ENCODE data around the gene IPPK.

Gene IPPK

GRCh38 chr9:92655896-92656536 is 13.9 kb downstream of the IPPK start:
- DNase-seq = no peak

- no peak for DNase-seq
Observed at GRCh38 chr9:92655366-92655765, 14.6 kb downstream of the IPPK start.

GRCh38 chr9:92654481-92655301 is 15.2 kb downstream of the IPPK start:
- no peak for DNase-seq

GRCh38 chr9:92652461-92652860 is 17.5 kb downstream of the IPPK start:
- DNase-seq = no peak

- no peak for DNase-seq
Observed at GRCh38 chr9:92650839-92651621, 18.9 kb downstream of the IPPK start.

GRCh38 chr9:92650296-92650695 is 19.6 kb downstream of the IPPK start:
- DNase-seq = no peak

GRCh38 chr9:92649007-92649406 is 20.9 kb downstream of the IPPK start:
- no peak for DNase-seq

- no peak for DNase-seq
Observed at GRCh38 chr9:92648474-92648971, 21.4 kb downstream of the IPPK start.

- DNase-seq = no peak
Observed at GRCh38 chr9:92647671-92648473, 22.1 kb downstream of the IPPK start.

- DNase-seq = no peak
Observed at GRCh38 chr9:92645041-92645440, 24.9 kb downstream of the IPPK start.

GRCh38 chr9:92644278-92644677 is 25.7 kb downstream of the IPPK start:
- no peak for DNase-seq

- DNase-seq = no peak
Observed at GRCh38 chr9:92642564-92642963, 27.4 kb downstream of the IPPK start.

GRCh38 chr9:92642041-92642451 is 27.9 kb downstream of the IPPK start:
- DNase-seq = no peak

- DNase-seq = no peak
Observed at GRCh38 chr9:92641092-92641809, 28.7 kb downstream of the IPPK start.

GRCh38 chr9:92640398-92641091 is 29.4 kb downstream of the IPPK start:
- no peak for DNase-seq

- no peak for DNase-seq
Observed at GRCh38 chr9:92639791-92640271, 30.1 kb downstream of the IPPK start.

GRCh38 chr9:92639124-92639523 is 30.8 kb downstream of the IPPK start:
- no peak for DNase-seq

GRCh38 chr9:92638621-92639101 is 31.3 kb downstream of the IPPK start:
- DNase-seq = no peak

GRCh38 chr9:92637886-92638620 is 31.9 kb downstream of the IPPK start:
- no peak for DNase-seq

- DNase-seq = no peak
Observed at GRCh38 chr9:92637326-92637725, 32.6 kb downstream of the IPPK start.
